Measurements from ENCODE around the gene STK38. TPM values are rescaled to one million over a fixed set of nuclear protein-coding genes. Genes with fewer than 3 reads are reported as not detected.
A peak's percentile ranks its signal among the peaks of the same experiment; 100 is the strongest.

The STK38 gene
- total and polyA plus RNA-seq, 2 of the 13 experiments (the other 11 are each of a cell fraction or from before 2014, with no cell fraction given) = 10.3 to 20.7 TPM

- TF ChIP-seq ZHX1 (CRISPR knock-in tag; IDR thresholded peaks at IDR 0.05; ENCODE audit: low read depth) (0 out of 2 replicates have a peak, but pooled peaks have one; percentile 49), ZBTB40 (IDR thresholded peaks at IDR 0.05) (no peak), ZBTB40 (CRISPR knock-in tag; IDR thresholded peaks at IDR 0.05) (no peak; the same call in 1 of the 2 replicates), MIER2 (CRISPR knock-in tag; IDR thresholded peaks at IDR 0.05) (no peak; the same call in 1 of the 2 replicates), HMG20A (CRISPR knock-in tag; IDR thresholded peaks at IDR 0.05; ENCODE audit: borderline replicate concordance) (no peak), ZNF552 (CRISPR knock-in tag; IDR thresholded peaks at IDR 0.05; ENCODE audit: borderline replicate concordance) (0 out of 2 replicates have a peak, but pooled peaks have one; percentile 66), GRHL1 (CRISPR knock-in tag; conservative IDR thresholded peaks at IDR 0.05) (no peak), ZBTB14 (CRISPR knock-in tag; IDR thresholded peaks at IDR 0.05) (peak; percentile 11; the same call in 1 of the 2 replicates), TFDP1 (CRISPR knock-in tag; IDR thresholded peaks at IDR 0.05; ENCODE audit: borderline replicate concordance) (peak; percentile 80), SRSF4 (IDR thresholded peaks at IDR 0.05; ENCODE audit: low read depth, low read length, poor library complexity, severe bottlenecking) (no peak)
Observed at GRCh38 chr6:36546920-36547645, at the start of gene STK38 (continued).
